ENCODE measurements around the gene MROH8.

DNA sequence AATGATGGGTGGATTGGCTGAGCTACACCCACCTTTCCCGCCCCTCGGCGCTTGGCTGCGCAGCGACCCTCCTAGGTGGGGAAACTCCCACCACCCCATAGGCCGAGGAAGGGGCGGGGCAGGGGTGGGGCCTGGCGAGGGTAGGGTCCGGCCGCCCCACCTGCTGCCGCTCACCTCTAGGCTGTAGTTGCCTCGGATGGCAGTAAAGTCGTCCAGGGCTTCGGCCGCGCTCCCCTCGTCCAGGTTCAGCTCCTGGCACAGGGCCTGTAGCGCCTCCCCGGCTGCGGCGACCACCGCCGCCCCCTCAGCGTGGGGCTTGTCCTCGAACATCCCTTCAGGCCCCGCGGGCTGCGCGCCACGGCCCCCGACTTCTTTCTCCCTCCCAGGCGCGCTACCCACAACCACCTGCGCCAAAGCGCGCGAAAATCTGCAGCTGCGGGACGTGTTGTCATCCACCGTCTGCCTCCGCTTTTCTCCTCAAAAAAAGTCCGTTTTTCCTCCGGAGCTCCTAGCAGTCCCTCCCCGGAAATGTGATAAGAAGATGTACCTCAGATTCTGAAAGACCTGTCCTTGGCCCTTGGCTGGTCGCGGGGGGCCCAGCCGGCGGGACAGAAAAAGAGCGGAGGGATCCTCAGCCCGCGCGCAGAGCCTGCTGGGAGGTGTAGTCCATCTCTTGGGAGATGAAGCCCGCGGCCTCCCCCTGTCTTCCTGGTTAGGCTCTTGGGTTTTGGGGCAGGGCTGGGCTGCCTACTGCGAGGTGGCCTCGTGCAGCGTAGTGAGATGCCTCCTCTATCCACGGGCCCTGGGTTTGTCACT, 83.5 kb downstream of the MROH8 start, which contains the start of gene RBL1:
- TF ChIP-seq, protein P1, sequence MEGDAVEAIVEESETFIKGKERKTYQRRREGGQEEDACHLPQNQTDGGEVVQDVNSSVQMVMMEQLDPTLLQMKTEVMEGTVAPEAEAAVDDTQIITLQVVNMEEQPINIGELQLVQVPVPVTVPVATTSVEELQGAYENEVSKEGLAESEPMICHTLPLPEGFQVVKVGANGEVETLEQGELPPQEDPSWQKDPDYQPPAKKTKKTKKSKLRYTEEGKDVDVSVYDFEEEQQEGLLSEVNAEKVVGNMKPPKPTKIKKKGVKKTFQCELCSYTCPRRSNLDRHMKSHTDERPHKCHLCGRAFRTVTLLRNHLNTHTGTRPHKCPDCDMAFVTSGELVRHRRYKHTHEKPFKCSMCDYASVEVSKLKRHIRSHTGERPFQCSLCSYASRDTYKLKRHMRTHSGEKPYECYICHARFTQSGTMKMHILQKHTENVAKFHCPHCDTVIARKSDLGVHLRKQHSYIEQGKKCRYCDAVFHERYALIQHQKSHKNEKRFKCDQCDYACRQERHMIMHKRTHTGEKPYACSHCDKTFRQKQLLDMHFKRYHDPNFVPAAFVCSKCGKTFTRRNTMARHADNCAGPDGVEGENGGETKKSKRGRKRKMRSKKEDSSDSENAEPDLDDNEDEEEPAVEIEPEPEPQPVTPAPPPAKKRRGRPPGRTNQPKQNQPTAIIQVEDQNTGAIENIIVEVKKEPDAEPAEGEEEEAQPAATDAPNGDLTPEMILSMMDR (optimal IDR thresholded peaks at IDR 0.05 in 1 of 3, IDR thresholded peaks at IDR 0.05 in 1 of 3, conservative IDR thresholded peaks at IDR 0.05 in 1 of 3; ENCODE audit: extremely low read depth in 1 of 3, insufficient read depth in 2 of 3, low read length in 3 of 3), result peak; percentile 19 to 28 (median 20)
- TF ChIP-seq EZH2 (IDR thresholded peaks at IDR 0.05; ENCODE audit: low read length), result no peak

All from keratinocyte (primary cell).